ENCODE measurements around the gene ZNF214.
"Not testable (repeated sequence)": the region's sequence is repeated elsewhere in the genome, so short reads cannot be mapped to it uniquely, and the experiment has no call there.

The ZNF214 gene

DNA sequence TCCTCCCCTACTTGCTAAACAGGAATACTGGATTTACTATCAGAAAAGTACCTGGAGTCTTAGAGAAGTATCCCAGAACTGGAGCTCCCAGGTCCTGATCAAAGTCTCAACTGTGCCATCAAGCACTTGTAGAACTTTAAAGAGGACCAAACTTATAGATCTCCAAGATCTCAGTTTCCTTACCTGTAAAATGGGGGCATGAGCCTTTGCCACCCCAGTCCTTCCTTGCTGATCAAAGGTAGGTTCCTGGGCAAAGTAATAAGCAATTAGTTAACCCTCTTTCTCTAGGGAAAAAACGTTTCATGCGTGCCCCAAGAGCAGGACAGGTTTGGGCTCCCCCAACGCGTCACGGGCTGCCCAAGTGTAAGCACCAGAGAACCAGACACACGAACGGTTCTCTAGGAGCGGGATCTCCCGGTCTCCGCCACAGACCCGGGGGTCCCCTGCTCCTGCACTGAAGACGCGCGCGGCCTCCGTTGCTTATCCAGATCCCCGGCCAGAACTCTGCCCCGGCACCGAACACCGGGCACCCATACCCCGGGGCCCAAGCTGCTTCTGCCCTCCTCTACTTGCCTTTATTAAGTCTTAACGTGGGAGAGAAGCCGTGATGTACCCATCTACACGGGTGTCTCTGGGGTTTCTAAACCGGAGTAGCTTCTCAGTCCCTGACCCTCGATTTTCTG lies 505 bp downstream of the ZNF214 start:
- no peak for TF ChIP-seq JUND (IDR thresholded peaks at IDR 0.05; ENCODE audit: low read depth)
- no peak for DNase-seq (ENCODE audit: low read depth in 1 of 2, low spot score in 1 of 2)
- in situ Hi-C loops (cut with HindIII; ENCODE audit: low pct_unique_long_range_greater_than_20kb, low sequenced_read_pairs) = no loop called here

DNA sequence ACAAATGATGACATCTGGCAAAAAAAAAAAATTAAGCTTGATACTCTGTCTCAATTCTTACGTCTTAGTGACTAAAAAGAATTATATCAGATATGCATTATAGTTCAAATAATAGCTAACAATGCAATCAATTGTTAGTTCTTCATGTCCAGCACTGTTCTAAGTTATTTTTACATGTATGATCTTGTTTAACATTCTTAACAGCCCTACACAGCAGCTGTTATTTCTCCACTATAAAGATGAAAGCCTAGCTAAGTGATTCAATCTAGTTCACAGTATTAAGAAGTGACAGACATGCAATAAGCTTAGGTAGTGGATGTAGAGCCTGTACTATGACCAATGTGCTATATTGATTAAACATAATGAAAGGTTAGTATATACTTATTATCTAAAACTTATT lies 4.1 kb downstream of the ZNF214 start:
- no peak for DNase-seq (ENCODE audit: low read depth in 1 of 2, low spot score in 1 of 2)
- in situ Hi-C loops (cut with HindIII; ENCODE audit: low pct_unique_long_range_greater_than_20kb, low sequenced_read_pairs) = no loop called here

DNA sequence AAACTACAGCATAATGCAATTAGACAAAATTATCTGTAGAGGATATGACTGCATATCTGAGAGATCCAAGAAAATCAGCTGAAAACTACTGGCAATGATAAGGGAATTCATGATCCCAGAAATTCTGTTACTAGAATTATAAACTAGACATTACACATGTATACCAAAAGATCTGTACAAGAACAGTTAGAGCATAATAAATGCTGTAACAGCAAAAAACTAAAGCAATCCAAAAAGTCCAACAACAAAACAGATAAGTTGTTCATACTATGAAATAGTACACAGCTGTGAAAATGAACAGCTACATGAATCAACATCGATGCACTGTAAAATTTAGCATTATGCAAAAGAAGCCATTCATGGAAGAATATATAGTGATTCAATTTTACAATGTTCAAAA lies 6.0 kb downstream of the ZNF214 start:
- DNase-seq (ENCODE audit: low read depth in 1 of 2, low spot score in 1 of 2) = no peak
- TF ChIP-seq JUND (IDR thresholded peaks at IDR 0.05; ENCODE audit: low read depth) = no peak
- in situ Hi-C loops (cut with HindIII; ENCODE audit: low pct_unique_long_range_greater_than_20kb, low sequenced_read_pairs) = no loop called here

More for the DNA sequence above, 4.1 kb downstream of the ZNF214 start:
- no peak for TF ChIP-seq JUND (IDR thresholded peaks at IDR 0.05; ENCODE audit: low read depth)

DNA sequence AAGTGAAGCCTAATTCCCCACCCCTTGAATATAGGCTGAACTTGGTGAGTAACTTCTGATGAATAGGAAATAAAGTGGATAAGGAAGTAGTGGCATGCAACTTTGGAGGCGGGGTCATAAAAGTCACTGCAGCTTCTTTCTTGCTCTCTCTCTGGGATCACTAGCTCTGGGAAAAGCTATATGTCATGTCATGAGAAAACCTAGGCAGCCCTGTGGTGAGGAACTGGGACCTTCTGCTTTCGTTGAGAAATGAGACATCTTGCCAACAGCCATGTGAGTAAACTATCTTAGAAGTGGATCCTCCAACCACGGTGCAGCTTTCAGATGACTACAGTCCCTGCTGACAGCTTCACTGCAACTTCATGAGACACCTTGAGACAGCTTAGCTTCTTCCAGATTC lies 15.7 kb downstream of the ZNF214 start:
- no peak for DNase-seq (ENCODE audit: low read depth in 1 of 2, low spot score in 1 of 2)
- in situ Hi-C loops (cut with HindIII; ENCODE audit: low pct_unique_long_range_greater_than_20kb, low sequenced_read_pairs) = no loop called here
- TF ChIP-seq JUND (IDR thresholded peaks at IDR 0.05; ENCODE audit: low read depth) = no peak

DNA sequence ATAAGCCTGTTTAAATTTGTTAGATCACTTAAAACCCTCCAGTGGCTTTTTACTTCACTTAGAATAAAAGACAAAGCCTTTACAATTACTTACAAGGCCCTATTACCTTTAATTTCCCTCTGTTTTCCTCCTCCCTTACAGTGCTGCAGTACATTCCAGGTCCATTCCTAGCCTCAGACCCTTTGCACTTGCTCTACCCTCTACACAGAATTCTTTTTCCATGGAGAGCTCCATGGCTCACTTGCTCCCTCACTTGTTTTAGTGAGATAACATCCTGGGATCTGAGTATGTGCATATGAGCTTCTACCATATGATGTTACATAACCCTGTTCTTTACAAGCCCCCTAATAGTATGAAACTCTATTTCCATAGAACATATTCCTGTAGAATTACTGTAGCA lies 24.4 kb downstream of the ZNF214 start:
- DNase-seq (ENCODE audit: low read depth in 1 of 2, low spot score in 1 of 2) = no peak
- in situ Hi-C loops (cut with HindIII; ENCODE audit: low pct_unique_long_range_greater_than_20kb, low sequenced_read_pairs) = no loop called here
- TF ChIP-seq JUND (IDR thresholded peaks at IDR 0.05; ENCODE audit: low read depth) = no peak

DNA sequence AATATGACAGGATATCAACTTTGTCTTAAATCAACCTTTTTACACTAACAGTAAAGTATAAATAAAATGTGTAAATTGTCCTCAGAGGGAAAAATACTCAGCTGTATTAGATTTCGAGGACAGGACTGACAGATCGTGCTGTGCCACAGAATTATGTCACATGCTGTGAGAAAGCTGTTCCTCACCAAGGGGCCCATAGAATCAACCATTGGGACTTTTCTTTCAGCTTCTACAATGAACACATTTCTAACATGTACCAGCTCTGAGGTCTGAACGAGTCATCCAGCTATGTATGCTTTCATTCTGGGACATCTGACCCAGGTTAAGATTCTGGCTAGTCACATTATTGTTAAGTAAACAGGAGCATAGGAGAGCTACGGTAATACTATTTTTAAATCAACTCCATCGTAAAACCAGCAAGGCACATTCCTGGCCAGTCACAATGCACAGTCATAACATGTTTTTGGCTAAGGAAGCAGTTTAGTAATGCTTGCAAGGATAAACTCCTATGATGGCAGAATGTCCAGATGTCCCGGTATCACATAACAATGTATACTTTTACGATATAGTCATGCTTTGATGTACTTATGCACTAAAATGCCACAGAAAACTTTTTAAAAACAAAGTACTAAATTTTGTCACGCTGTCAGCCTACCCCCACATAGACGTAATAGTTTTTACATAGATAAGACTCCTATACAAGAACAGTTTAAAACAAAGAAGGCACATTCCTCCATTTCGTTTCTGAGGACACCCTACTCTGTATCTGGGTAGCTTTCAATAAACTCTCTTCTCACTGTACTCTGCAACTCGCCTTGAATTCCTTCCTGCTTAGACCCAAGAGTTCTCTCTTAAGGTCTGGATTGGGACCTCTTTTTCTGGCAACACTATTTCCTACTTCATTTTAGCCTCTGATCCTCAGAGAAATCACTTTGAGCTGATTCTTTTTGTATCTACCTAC lies 27.4 kb downstream of the ZNF214 start:
- DNase-seq (ENCODE audit: low read depth in 1 of 2, low spot score in 1 of 2) = peak in 1 of 2 experiments; percentile 12
- no peak for TF ChIP-seq JUND (IDR thresholded peaks at IDR 0.05; ENCODE audit: low read depth)
- in situ Hi-C loops (cut with HindIII; ENCODE audit: low pct_unique_long_range_greater_than_20kb, low sequenced_read_pairs) = no loop called here

DNA sequence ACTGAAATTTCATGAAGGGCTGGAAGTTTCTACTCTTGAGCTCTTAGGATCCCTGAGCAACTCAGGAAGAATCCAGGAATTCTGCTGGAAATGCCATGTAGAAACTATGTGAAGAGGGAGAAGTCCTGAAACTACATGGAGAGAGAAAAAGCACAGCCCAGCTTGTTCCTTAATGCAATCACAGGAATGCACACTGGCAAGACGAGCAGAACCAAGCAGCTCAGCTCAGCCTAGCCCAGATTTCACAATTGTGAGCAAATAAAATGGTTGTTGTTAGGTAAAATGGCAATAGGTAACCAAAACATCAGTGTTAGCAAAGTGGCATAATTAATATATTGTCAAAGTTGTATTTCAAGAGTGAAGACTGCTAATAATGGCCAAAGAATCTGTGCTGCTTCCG lies 28.1 kb downstream of the ZNF214 start:
- DNase-seq (ENCODE audit: low read depth in 1 of 2, low spot score in 1 of 2) = peak in 1 of 2 experiments; percentile 44
- in situ Hi-C loops (cut with HindIII; ENCODE audit: low pct_unique_long_range_greater_than_20kb, low sequenced_read_pairs) = no loop called here
- TF ChIP-seq JUND (IDR thresholded peaks at IDR 0.05; ENCODE audit: low read depth) = no peak

DNA sequence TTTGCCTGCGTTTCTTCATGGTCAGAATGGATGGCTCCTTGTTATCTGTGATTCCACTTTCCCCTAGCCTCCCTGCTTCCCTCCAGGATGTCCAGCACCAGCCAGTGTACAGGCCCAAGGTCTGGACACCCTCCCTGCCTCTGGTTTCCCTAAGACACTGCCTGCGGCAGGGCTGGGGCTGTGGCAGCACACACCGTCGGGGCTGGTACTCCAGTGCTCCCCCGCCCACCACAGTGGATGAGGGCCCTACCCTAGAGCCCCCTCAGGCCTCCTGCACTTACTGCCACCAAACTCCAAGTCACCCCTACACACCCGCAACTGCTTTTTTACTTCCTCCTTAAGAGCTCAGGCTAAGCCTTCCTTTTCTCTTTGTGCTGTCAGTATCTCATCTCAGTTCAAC lies 28.9 kb downstream of the ZNF214 start:
- no peak for TF ChIP-seq JUND (IDR thresholded peaks at IDR 0.05; ENCODE audit: low read depth)
- no peak for DNase-seq (ENCODE audit: low read depth in 1 of 2, low spot score in 1 of 2)
- in situ Hi-C loops (cut with HindIII; ENCODE audit: low pct_unique_long_range_greater_than_20kb, low sequenced_read_pairs) = no loop called here

DNA sequence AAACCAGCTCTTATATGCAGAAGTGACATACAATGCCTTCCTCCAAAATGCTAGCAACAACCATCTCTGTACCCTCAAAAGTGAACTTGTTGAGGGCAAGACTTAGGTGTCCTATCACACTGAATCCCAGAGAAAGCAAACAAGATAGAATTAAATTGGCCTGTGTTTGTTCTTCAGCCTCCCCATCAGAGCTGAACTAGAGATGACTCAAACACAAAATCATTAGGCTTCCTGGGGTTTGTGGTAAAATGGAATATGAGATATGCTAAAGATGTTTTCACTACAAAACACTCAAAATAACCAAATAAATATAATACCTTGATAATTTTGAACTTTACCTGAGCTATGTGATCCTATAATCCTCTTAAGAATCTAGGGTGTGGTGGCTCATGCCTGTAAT lies 31.6 kb downstream of the ZNF214 start:
- no peak for DNase-seq (ENCODE audit: low read depth in 1 of 2, low spot score in 1 of 2)
- no peak for TF ChIP-seq JUND (IDR thresholded peaks at IDR 0.05; ENCODE audit: low read depth)
- in situ Hi-C loops (cut with HindIII; ENCODE audit: low pct_unique_long_range_greater_than_20kb, low sequenced_read_pairs) = no loop called here

DNA sequence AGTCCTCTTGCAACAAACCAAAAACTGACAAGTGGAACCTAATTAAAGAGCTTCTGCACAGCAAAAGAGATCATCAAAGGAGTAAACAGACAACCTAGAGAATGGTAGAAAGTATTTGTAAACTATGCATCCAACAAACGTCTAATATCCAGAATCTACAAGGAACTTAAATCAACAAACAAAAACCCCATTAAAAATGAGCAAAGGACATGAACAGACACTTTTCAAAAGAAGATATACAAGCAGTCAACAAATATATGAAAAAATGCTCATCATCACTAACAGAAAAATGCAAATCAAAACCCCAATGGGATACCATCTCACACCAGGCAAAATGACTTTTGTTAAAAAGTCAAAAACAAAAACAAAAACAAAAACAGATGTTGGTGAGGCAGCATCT lies 33.7 kb downstream of the ZNF214 start:
- in situ Hi-C loops (cut with HindIII; ENCODE audit: low pct_unique_long_range_greater_than_20kb, low sequenced_read_pairs) = no loop called here
- no peak for TF ChIP-seq JUND (IDR thresholded peaks at IDR 0.05; ENCODE audit: low read depth)
- no peak for DNase-seq (ENCODE audit: low read depth in 1 of 2, low spot score in 1 of 2)

DNA sequence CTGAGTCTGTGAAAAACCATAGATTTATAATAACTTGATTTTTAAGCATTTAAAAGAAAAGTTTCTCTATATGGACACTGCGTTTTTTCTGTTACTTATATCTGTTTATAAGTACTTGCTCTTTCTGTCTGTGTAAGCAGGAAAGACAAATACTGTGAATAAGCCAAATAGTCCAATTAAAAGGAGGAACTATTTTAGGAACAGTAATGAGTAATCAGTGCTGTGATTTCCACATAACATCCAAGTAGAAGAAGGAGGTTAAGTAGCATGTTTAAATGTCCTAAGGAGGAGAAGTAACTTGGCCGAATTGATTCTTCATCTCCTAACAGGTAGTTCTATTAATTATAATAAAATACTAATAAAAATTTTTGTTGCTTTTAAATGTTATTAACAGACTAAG lies 40.8 kb downstream of the ZNF214 start:
- DNase-seq (ENCODE audit: low read depth in 1 of 2, low spot score in 1 of 2) = no peak
- TF ChIP-seq JUND (IDR thresholded peaks at IDR 0.05; ENCODE audit: low read depth) = no peak
- in situ Hi-C loops (cut with HindIII; ENCODE audit: low pct_unique_long_range_greater_than_20kb, low sequenced_read_pairs) = no loop called here

DNA sequence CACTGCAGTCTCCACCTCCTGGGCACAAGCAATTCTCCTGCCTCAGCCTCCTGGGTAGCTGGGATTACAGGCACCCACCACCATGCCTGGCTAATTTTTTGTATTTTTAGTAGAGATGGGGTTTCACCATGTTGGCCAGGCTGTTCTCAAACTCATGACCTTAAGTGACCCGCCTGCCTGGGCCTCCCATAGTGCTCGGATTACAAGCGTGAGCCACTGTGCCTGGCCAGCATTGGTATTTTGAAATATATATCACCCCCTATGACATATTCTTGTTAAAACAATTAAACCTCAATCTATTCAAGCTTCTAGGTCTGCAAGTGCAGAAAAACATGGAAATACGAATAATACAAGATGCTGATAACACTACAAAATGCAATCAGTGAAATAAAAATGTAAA lies 50.3 kb downstream of the ZNF214 start:
- in situ Hi-C loops (cut with HindIII; ENCODE audit: low pct_unique_long_range_greater_than_20kb, low sequenced_read_pairs); DNase-seq (ENCODE audit: low read depth in 1 of 2, low spot score in 1 of 2): not testable (repeated sequence)

DNA sequence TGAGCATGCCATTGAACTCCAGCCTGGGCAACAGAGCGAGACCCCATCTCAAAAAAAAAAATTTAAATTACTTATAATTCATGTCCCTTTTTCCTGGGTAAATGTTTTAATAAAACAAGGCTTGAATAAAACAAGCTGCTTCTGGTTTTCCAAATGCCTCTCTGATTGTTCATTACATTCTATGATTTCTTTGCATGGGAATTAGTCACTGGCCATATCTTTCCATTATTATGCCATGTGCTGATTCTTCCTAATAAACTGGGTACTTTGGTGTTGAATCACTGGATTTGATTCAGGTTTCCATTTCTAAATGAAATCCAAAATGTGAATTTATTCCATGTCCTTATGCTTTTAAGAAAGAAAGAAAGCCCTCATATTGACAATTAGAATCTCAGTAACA lies 51.3 kb downstream of the ZNF214 start:
- in situ Hi-C loops (cut with HindIII; ENCODE audit: low pct_unique_long_range_greater_than_20kb, low sequenced_read_pairs) = no loop called here
- no peak for TF ChIP-seq JUND (IDR thresholded peaks at IDR 0.05; ENCODE audit: low read depth)
- no peak for DNase-seq (ENCODE audit: low read depth in 1 of 2, low spot score in 1 of 2)

Data from T47D (cell line).